ENCODE data around the gene SORBS1.

DNA sequence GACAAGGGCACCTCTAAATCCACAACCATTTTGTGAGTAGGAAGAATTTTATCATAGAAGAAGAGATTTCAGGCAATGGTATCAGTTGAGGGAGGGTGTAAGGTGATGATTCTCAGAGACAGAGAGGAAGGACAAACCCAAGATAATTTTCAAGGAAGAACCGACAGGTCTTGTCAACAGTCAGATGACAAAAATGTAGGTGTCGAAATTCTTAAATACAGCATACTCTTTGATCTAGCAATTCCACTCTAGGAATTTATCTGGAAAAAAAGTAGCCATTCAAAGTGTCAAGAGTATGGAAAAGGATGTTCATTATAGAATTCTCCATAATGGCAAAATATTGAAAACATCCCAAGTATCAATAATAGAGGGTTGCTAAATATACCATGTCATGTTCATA is 256.2 kb downstream of the SORBS1 start:
- TF ChIP-seq CTCF (IDR thresholded peaks at IDR 0.05; ENCODE audit: insufficient read depth, low read depth, low read length) = no peak
- TF ChIP-seq EZH2 (IDR thresholded peaks at IDR 0.05; ENCODE audit: insufficient read depth, low read length) = no peak

Measured in astrocyte (in vitro differentiated cells and primary cell).